Stimulated activated naive CD8-positive, alpha-beta T cell treated with anti-CD3 and anti-CD28 coated beads, Interleukin-15, Interleukin-2, amounts not matched to agents 100 ng/mL and 50 ng/mL, for 24 hours (primary cell): ENCODE data around the gene CLEC4E.
"Not testable (repeated sequence)": the region's sequence is repeated elsewhere in the genome, so short reads cannot be mapped to it uniquely, and the experiment has no call there.

Experiments used
- H3K27ac Mint-ChIP-seq: one replicate; pipeline ENCODE4 v1.8.0; 2021; ENCODE audit warnings: mild to moderate bottlenecking, mixed read lengths
- H3K27me3 Mint-ChIP-seq: one replicate; pipeline ENCODE4 v1.8.0; 2021; ENCODE audit warnings: mixed read lengths
- H3K36me3 Mint-ChIP-seq: one replicate; pipeline ENCODE4 v1.8.0; 2021; ENCODE audit warnings: low read depth, mixed read lengths
- H3K4me1 Mint-ChIP-seq: one replicate; pipeline ENCODE4 v1.8.0; 2021; ENCODE audit warnings: low read depth, mixed read lengths
- H3K4me3 Mint-ChIP-seq: one replicate; pipeline ENCODE4 v1.8.0; 2021; ENCODE audit warnings: mild to moderate bottlenecking, mixed read lengths
- H3K9me3 Mint-ChIP-seq: one replicate; pipeline ENCODE4 v1.8.0; 2021; ENCODE audit warnings: mixed read lengths

The CLEC4E gene

GRCh38 chr12:8508910-8509841, 31.5 kb downstream of the CLEC4E start:
- Mint-ChIP-seq H3K9me3 (no peaks in the 10 kb centered on the region), H3K4me1 (no peaks in the 10 kb centered on the region), H3K4me3 (no peak overlapping the region), H3K27me3 (peaks cover 15% of the 10 kb centered on the region), H3K27ac (no peak overlapping the region), H3K36me3 (no peaks in the 10 kb centered on the region)

- peaks cover 10% of the 10 kb centered on the region for H3K27me3 Mint-ChIP-seq
- H3K27ac Mint-ChIP-seq = no peak overlapping the region
- H3K9me3 Mint-ChIP-seq = no peaks in the 10 kb centered on the region
- no peaks in the 10 kb centered on the region for H3K36me3 Mint-ChIP-seq
- no peaks in the 10 kb centered on the region for H3K4me1 Mint-ChIP-seq
- H3K4me3 Mint-ChIP-seq = no peak overlapping the region
Observed at GRCh38 chr12:8508223-8508622, 32.5 kb downstream of the CLEC4E start.

- H3K4me1 Mint-ChIP-seq = no peaks in the 10 kb centered on the region
- H3K9me3 Mint-ChIP-seq = no peaks in the 10 kb centered on the region
- H3K4me3 Mint-ChIP-seq = no peak overlapping the region
- no peak overlapping the region for H3K27ac Mint-ChIP-seq
- H3K36me3 Mint-ChIP-seq = no peaks in the 10 kb centered on the region
- H3K27me3 Mint-ChIP-seq = peaks cover 10% of the 10 kb centered on the region
Observed at GRCh38 chr12:8507596-8507995, 33.1 kb downstream of the CLEC4E start.

- peaks cover 8% of the 10 kb centered on the region for H3K4me1 Mint-ChIP-seq
- no peak overlapping the region for H3K4me3 Mint-ChIP-seq
- H3K27ac Mint-ChIP-seq = no peak overlapping the region
- no peaks in the 10 kb centered on the region for H3K9me3 Mint-ChIP-seq
- no peaks in the 10 kb centered on the region for H3K36me3 Mint-ChIP-seq
- H3K27me3 Mint-ChIP-seq = peaks cover 8% of the 10 kb centered on the region
Observed at GRCh38 chr12:8504351-8504750, 36.4 kb downstream of the CLEC4E start.

DNA sequence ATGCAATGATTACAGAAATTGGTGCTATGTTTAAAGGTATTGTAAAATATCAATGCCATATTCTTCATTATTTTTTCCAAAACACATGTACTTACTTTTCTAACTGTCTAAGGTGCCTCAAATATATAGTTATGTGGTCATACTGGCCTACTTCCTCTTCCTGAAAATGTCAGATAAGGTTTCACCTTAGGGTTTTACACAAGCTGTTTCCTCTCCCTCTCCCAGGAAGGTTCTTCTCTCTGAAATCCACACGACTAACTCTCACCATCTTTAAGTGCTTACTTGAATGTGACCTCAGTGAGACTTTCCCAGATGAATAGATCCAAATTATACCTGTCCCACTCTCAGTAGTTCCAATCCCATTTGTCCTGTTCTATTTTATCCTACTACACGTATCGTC, 39.0 kb downstream of the CLEC4E start:
- Mint-ChIP-seq H3K4me1 (peaks cover 8% of the 10 kb centered on the region), H3K9me3 (no peaks in the 10 kb centered on the region), H3K36me3 (no peaks in the 10 kb centered on the region), H3K27ac (no peak overlapping the region), H3K4me3 (no peak overlapping the region), H3K27me3 (peaks cover 15% of the 10 kb centered on the region)

- H3K4me1 Mint-ChIP-seq = peaks cover 8% of the 10 kb centered on the region
- H3K27ac Mint-ChIP-seq = no peak overlapping the region
- no peaks in the 10 kb centered on the region for H3K9me3 Mint-ChIP-seq
- no peaks in the 10 kb centered on the region for H3K36me3 Mint-ChIP-seq
- no peak overlapping the region for H3K4me3 Mint-ChIP-seq
- peaks cover 25% of the 10 kb centered on the region for H3K27me3 Mint-ChIP-seq
Observed at GRCh38 chr12:8499616-8500015, 41.1 kb downstream of the CLEC4E start.

- H3K9me3 Mint-ChIP-seq, H3K36me3 Mint-ChIP-seq, H3K27ac Mint-ChIP-seq, H3K4me3 Mint-ChIP-seq: not testable (repeated sequence)
- Mint-ChIP-seq H3K27me3 (peaks cover 28% of the 10 kb centered on the region), H3K4me1 (peaks cover 32% of the 10 kb centered on the region)
Observed at GRCh38 chr12:8496074-8496473, 44.6 kb downstream of the CLEC4E start.

GRCh38 chr12:8495671-8496070, 45.0 kb downstream of the CLEC4E start:
- not testable (repeated sequence) for H3K9me3 Mint-ChIP-seq

DNA sequence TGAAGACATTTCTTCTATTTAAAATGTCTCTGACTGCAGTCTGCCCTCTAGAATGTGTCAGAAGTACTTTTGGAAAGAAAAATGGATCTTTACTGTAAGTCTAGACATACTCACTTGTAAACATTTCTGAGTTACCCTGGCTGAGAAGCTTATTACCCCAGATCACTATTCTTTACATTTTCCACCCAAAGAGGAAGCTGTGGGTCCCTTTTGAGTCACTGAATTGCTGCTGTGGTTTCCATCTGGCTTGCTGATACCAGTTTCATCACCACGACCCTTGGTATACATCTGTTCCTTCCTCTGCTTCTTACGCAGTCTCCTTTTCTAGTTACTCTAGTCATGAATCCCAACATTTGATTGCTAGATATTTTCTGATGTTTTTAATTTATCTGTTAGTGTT, 47.6 kb downstream of the CLEC4E start:
- H3K4me3 Mint-ChIP-seq = peak overlapping the region; percentile 4
- H3K27me3 Mint-ChIP-seq = peaks cover 27% of the 10 kb centered on the region
- H3K36me3 Mint-ChIP-seq = no peaks in the 10 kb centered on the region
- H3K27ac Mint-ChIP-seq = peak overlapping the region; percentile 43
- peaks cover 33% of the 10 kb centered on the region for H3K4me1 Mint-ChIP-seq
- peaks cover 3% of the 10 kb centered on the region for H3K9me3 Mint-ChIP-seq

More at GRCh38 chr12:8495671-8496070, 45.0 kb downstream of the CLEC4E start:
- Mint-ChIP-seq H3K27me3 (peaks cover 28% of the 10 kb centered on the region), H3K4me1 (peaks cover 33% of the 10 kb centered on the region)
- not testable (repeated sequence) for H3K4me3 Mint-ChIP-seq, H3K36me3 Mint-ChIP-seq, H3K27ac Mint-ChIP-seq

DNA sequence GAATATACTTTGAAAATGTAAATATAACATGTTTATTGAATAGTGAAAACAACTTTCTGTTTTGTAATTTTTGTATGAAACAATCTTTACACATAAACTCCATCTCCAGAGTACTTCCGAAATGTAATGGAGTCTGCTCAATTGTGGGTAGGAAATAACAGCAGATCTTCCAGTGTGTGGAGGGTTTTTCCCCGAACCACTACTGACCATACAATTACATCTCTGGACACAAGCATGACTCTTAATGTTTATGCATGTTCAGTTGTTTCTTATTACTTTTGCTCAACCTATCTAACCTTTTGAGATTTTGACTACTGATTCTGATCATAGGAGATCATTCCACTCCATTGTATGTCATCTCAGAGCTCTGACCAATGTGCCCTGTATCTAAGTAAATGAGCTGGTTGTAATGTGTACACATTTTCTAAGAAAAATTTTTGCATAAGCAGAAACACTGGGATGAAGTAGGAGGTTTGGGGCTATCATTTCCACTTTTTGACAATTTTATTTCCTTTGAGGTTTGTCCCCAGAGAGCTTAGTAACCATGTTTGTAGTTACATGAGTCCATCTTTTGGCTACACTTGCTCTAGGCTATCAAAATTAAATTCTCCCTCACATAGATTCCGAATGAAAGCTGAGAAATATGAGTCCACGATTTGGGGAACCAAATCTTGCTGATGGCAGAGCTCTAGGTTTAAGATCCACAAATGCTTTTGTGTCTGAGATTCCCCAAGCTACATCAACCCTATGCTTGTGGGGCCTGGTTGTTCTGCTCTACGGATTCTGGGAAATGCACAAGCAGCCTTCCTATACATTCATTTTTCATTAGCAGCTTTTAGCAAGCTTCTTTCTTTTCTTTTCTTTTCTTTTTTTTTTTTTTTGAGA, 48.8 kb downstream of the CLEC4E start:
- Mint-ChIP-seq H3K27me3 (peaks cover 22% of the 10 kb centered on the region), H3K36me3 (no peaks in the 10 kb centered on the region), H3K9me3 (peaks cover 4% of the 10 kb centered on the region), H3K4me1 (peaks cover 33% of the 10 kb centered on the region), H3K4me3 (no peak overlapping the region), H3K27ac (peak overlapping the region; percentile 65)
